ENCODE results near the gene NTM.

- TF ChIP-seq CTCF (IDR thresholded peaks at IDR 0.05) (no peak), POLR2A (IDR thresholded peaks at IDR 0.05) (no peak), POLR2AphosphoS5 (IDR thresholded peaks at IDR 0.05) (no peak), EP300 (IDR thresholded peaks at IDR 0.05) (no peak)
Measured at GRCh38 chr11:131823772-131824171, 453.4 kb downstream of the NTM start.
